ENCODE results near the gene COL9A1.

COL9A1 gene

DNA sequence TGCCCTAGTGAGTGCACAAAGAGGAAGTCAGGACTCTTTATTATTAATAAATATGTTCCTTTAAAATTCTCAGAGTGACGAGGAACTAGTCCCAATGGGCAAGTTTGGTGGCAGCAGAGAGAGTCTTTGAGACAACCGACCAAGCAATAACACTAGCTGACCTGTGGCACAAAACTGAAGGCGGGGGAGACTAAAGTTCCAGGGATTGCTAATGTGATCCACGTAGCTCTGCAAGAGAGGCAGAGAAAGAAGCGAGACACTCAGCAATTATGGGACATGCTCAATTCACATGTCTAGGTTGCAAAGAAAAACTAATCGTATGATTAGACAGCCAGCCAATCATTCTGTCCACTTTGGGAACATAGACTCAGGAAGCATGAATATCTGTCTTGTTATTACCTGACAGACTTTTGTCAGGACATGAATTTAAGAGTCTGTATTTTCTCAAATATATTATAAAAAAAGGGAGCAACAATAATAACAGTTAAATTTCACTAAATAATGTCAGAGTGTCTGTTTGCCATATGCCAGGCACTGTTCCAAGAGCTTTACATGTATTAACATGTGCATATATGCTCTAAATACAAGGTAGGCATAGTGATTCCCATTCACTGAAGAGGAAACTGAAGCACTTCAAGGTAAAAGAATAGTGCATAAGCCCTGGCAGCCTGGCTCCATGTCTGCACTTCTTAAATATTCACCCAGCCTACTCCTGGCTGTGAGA is 81.0 kb downstream of the COL9A1 start:
- DNase-seq = no peak

DNA sequence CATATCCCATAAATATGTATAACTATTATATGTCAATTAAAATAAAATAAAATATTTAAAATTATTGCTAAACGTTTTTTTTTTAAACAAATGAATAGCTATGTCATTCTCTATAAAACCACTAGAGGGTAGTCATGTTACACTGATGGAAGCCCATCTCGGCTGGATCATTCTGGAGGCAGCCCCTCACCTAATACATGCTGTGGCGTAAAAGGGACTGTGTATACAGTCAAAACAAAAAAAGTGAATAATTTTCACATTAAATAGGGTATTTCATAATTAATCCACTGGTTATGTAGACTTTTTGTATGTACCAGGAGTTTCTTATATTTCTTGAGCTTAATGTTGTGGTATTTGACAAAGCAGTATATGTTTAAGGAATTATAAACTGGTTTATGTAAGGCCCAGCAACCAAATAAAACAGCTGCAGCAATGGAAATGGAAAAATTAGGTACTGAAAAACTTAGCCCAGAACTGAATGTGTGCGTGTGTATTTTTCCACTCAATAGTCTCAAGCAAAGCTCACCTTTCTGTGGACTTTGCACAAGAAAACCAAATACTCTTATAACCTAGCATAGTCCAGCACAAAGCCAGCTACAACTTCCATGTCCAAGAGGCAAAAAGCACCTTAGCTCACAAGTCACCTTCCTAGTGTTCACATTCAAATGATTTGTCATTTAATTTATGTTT is 81.7 kb downstream of the COL9A1 start:
- peak; percentile 50 for DNase-seq

DNA sequence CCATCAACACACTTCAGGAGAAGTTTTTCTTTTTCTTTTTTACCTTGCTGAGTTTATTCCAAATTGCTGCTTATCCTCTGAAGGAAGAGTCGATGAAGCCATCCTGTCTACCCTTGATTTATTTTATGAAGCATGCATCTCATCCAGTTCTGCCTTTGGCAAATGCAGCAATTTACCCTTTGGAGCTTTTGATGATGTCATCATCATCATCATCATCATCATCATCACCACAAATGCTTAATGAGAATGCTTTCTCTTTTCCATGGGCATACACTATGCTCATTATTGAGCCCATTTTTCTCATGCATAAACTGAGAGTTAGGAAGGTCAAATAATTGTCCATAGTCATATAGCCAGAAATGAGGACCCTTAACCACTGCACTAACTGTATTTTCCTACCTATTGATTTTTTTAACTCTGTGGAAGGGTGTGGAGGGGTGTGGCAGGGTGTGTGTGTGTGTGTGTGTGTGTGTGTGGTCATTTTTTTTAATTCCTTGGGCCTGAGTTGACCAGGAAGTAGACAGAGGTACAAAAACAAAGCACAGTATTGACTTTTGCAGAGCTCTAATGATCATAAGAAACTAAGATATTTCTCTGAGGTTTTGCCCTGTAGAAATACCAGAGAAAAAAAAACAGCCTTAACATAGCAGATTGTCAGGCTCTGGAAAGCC is 82.8 kb downstream of the COL9A1 start:
- no peak for DNase-seq

DNA sequence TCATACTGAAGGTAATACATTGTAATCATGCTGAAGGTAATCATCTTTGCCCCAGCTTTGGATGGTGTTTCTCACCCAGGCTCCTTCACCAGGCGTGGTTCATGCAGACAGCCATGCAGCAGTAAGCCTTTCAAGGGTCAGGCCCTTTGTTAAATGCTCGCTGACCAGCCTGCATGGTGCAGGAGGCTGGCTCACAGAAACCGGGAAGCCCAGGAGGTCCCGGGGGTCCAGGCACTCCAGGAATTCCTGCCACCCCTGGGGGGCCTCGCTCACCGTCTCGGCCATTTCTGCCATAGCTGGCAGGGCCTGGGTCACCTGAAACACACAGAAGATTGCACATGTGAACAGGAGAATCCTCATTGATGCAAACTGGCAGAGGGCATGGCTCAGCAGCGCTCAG is 86.1 kb downstream of the COL9A1 start:
- DNase-seq = no peak

DNA sequence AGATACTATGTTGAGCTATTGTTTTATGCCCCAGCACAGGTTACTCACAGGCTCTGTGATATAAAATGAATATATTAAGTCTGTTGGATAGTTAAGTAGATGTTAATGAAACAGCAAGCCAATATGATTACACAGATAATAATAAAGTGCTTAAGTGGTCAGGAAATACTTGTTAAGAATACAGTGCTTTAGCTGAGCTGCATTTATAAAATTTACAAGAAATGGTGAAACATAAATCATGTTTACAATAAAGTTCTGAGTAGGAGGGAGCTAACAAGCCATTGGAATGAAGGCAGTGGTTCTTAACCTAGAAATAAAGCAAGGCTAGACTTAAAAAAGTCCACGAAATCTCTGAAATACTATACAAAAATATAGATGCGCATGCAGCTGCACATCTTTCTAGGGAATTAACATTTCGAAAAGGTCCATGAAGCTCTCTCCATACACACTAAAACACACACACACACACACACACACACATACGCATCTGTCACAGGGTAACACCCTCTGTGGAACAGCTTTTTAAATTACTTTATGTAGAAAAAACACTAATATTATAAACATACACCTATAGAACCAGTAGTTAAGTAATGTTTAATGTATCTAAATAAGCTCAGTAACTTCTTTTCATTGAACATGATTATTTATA is 87.3 kb downstream of the COL9A1 start:
- DNase-seq = no peak

DNA sequence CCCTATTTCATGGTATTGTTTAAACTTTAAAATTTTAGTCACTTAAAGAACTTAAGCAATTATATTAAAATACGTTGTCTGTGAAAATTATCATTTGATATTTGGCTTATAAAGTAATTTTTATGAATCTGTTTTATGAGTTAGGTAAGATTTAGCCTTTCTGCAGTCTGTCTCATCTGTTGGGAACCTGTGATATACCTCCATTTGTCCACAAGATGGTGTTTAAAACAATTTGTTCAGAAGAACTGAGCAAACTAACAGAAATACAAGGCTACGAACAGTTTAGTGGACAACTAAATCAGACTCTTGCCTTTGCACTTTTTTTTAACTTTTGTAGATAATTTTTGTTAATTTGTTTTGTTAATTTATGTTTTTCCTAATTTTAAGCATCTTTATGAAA is 92.4 kb downstream of the COL9A1 start:
- DNase-seq = no peak

DNA sequence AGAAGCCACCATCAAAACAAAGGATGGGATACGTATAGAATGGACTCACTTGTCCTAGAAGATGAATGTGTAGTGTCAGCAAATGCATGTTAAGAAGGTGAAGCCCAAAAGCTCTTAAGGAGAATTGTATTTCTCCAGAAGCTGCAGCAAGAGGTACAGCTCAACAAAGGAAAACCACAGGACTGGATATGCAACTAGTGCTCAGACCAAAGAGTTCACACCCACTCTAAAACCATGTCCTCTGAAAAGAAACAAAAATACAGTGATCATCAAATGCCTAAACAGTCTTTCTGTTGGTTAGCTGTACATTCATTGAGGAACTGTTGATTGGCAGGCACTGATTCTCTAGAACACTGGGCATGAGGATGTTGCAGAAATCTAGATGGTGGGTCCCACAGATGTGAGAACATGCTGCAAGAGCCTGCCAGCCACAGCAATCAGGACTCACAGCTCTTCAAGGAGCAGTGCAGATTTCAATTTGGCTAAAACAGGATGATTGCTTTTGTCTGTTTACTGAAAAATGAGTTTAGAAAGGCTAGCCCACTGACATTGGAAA is 94.6 kb downstream of the COL9A1 start:
- DNase-seq = no peak

DNA sequence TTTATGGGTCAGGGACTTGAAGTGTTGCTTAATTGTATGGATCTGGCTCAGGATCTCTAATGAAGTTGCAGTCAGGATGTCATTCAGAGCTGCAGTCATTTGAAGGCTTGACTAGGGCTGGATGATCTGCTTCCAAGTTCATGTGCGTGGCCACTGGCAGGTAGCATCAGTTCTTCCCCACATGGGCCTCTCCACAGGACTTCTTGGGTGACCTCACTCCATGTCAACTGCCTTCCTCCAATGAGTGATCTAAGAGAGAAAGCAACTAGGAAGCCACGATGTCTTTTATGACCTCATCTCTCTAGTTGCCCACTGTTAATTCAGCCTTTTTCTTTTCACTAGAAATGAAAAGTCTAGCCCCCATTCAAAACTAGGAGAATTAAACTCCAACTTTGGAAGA is 104.1 kb downstream of the COL9A1 start:
- DNase-seq = no peak

DNA sequence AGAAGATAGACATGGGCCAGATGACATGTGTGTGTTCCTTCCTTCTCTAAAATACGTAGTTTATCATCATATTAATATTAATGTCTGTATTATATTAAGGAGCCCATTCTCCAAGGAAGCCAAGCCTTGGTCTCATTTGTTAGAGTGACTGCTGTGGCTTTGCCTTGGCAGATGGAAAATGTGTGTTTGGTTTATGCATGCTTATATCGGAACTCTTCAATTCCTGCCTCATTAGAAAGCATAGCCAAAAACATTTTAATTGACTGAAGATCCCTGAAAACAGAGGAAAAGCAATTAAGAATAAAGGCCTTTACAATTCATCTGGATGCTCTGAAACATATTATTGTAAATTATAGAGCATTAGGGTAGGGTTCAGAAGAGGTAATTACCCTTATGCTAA is 106.4 kb downstream of the COL9A1 start:
- DNase-seq = no peak

DNA sequence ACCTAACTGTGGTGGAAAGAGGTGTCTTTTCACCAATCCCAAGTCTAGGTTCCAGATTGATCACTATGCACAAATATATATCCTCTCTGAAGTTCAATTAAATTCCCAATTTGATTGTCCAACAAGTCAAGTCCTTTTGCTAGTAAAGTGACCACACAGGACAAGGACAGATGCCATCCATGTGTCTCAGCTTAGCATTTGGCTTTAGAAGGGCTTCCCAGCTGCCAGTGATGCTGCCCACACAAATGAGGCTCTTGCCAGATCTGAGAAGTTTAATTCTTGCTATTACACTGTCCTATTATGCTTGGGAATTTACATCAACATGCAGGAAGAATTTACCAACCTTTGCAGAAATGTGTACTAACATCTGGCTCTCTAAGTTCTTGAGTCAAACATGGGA is 108.5 kb downstream of the COL9A1 start:
- DNase-seq = no peak

DNA sequence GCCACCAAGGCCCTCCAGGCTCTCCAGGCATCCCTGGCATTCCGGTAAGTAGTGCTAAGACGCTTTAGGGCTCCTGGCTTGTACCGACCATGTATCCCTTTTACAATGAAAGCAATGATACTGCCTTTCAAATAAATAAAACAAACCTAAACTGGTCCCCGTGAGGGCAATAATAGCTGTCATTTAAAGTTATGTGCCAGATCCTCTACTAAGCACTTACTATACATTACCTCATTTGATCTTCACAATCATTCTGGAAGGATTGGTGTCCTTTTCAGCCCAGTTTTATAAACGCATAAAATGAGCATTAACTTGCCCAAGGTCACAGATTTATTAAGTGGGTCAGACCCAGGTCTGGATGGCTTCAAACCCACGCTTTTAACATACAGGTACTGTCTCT is 114.7 kb downstream of the COL9A1 start:
- no peak for DNase-seq

DNA sequence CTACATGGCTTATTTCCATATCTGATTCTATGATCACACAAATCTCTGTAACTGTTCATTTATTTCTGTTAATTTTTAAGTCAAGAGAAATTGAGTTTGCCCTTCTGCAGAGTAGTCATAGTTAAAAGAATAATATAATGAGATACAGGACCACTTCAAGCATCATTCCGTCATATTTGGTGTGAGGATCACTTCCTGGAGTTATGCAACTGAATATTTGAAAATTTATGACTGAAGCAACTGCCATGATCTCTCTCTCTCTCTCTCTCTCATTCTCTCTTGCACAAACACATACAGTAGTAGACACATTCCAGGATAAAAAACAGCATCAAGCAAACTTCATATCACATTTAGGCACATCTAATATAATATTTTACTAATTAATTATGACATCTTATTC is 116.4 kb downstream of the COL9A1 start:
- no peak for DNase-seq

DNA sequence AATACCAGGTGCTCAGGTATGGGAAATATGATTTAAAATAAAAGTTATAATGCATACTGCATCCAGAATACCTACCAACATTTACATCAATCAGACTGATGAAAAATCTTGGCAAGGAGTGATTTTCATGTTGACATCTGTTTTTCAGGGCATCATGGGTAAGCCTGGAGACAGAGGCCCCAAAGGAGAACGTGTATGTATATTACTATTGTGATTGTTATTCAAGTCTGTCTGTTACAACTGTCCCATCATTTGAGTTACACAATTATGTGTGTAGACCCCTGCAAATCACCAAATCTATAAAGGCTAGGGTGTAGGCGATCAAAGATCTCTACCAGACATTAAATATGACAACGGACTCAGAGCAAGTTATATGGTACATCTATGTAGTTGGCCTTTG is 118.2 kb downstream of the COL9A1 start:
- no peak for DNase-seq

DNA sequence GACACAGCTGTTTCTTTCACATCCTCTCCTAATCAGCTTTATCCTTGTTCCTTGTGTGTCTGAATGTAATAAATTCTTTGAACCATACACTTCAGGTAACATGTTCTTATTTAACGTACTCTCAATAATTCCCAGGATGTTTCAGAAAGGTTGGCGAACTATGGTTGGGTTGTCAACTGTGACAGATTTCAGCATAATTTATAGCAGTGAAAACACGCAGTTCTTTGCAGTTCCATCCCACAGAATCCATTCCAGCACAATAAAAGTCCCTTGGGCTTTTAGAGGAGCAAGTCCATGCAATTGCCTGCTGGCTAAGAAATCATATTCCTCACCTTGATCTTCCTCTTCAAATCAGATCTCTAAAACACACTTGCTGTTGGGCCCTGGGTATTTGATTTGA is 119.3 kb downstream of the COL9A1 start:
- DNase-seq = no peak

DNA sequence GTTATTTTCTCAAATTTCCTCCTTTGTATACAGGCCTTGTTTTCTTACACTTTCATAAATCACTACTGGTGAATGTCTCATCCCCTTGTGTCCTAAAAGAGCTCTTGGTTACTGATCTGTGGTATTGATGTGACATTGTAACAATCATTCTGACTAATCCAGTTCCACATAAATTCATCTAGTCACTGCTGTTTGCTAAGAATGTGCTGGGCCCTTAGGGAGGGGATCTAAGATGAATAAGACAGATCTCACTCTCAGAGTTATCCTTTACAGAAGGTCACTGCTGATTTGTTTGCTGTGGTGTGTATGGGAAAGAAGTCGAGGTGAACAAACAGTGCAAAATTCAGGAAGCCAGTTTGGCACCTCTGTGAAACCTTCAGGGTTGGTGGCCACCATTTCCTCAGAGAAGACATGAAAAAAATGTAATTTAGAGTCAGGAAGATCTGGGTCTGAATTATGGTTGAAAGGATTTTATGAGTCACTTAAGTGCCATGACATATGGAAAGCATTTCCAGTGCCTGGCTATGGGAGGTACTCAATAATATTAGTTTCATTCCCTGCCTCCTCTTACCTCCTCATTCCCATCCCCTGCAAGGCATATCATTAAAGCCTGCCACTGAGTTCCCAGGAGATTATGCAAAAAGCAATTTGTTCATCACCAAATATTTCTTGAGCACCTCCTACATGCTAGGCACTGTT is 121.8 kb downstream of the COL9A1 start:
- DNase-seq = no peak

DNA sequence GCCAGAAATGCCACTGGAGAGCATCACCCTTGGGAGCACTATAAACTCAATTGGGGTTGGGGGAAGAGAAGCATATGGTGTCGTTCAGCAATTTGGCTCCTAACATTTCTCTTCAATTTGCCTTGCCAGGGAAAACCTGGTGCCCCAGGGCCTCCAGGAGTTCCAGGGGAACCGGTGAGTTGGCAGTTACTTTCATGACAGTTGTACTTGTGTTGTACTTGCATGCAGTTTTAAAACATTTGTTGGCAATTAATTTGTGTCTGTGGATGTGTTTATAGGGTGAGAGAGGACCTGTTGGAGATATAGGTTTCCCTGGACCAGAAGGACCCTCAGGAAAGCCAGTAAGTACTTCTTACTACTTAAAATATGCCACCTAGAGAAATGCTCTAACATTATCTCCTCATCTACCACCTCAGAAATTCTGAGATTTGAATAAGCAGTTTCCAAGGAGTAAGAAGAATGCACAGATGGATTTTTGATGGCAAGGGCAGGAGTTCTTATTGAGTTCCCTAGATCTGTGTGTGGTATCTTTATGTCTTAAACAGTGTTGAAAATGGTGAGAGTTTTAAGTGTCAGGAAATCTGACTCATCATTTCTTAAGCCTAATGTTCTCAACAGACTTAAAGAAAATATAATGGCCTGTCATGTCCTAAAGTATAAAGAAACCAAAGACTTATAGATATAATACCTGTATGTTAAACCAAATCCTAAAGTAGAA is 122.5 kb downstream of the COL9A1 start:
- no peak for DNase-seq

DNA sequence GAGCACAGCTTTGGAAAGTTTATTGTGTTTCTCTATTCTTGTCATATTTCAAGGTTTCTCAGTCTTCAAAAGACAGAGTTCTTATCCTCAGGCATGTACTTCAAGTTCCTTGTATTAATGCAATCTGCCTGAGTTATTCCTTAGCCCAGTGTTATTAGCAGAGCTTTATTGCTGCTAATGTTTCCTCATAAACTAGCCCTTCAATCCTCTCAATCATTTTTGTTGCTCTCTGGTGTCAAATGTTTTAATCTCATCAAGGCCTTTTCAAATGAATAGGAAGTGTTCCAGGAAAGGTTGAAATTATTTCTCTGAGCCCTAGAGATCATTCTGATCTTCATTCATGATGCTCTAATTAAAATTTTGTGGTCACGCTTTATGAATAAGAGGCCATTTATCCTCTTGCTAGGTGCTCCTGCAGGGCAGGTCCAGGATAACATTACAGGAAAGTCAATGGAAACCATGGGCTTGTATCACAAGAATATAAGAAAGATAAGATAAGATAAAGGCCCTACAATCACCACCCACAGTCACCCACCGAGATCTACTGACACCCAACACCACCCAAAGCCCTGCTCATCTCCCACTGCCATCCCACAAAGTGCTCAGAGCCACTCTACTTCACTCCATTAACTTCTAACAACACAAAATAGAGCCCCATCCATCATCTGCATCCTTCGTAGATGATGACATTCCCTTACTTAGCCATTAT is 125.9 kb downstream of the COL9A1 start:
- no peak for DNase-seq

DNA sequence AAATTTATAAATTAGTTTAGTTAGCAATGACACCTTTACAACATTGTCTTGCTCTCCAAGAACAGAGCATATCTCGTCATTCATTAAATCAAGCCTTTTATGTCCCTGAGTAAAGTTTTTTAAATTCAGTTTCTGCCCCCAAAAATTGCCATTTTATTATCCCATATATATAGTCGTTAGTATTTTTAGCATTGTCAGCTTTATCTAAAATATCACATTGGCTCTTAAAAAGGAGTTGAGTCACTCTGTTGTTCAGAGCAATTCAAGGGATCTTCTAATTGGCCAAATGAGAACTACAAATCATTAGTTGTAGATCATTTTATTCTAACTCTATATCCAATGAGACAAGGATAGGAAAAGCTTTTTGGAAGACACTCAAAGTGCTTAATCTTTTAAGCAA is 127.1 kb downstream of the COL9A1 start:
- no peak for DNase-seq

DNA sequence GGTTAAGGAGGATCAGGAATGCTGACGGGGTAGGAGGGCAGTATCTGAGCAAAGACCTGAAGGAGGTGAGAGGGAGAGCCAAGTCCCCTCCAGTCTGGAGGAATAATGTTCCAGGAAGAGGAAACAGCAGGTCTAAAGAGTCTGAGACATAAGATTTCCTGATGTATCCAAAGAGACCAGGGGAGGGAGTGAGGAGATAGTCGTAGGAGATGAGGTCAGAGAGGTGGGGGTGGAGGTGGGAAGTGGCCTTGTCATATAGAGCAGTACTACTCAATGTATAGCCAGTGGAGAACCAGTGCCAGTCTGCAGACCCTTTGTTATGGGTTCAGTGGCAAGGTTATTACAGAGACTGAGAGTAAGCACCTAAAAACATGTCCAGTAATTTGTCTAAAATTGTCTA is 130.6 kb downstream of the COL9A1 start:
- DNase-seq = no peak

DNA sequence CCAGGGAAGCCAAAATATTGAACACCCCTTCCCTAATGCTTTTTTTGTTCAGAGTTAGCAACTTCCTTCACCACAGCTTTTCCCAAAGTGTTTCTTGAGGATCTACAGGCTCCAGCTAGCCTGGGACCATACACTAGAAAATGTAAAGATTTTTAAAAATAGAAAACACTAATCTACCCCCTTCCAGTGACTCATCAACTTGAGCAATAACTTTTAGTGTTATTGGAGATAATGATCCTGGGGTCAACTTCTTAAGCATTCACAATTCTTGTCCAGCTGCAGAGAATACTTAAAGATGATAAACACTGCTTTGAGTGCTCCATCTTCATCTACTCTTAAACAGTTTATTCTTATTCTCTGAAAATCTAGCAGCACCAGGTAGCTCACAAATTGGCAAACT is 131.6 kb downstream of the COL9A1 start:
- DNase-seq = no peak

DNA sequence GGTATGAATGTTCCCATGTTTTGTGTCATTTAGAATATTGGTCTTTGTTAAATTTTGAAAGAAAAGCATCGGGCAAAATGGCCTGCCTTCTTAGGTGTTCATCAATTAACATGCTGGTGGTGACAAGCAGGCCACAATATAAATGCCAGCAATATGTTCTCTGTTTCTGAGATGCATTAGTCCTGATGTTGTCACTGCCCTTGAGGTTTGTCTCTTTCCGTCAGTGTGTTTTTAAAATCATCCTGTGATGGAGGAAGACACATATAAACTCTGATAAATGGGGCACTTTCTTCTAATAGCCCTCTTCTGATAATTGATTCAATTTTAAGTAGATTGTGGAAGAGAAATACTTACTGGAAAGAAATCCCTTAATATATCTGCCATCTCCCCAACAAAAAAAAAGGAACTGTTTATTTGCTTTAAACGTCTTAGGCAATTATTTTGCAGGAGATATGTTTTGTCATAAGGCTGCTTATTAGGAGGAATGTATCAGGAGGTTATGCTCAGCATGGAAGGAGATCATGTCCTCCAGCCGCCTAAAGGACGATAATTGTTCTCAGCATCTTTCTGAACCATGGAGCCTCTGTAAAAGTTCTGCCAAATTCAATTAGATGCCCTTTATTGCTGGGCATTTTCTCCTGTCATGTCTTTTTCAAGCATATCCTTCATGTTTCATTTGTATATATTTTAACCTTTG is 134.1 kb downstream of the COL9A1 start:
- DNase-seq = no peak
